Small intestine (tissue), 7 donors: ENCODE data around the gene NUDT21. TPM values are rescaled to one million over a fixed set of nuclear protein-coding genes. Genes with fewer than 3 reads are reported as not detected.

ENCODE experiments used
- DNase-seq, 2 donors: peaks; one replicate each; pipeline versions ENCODE4 v3.0.0 to v3.0.0-alpha.2; 2013
- FAIRE-seq: peaks from 2 replicates; lab custom pipeline; 2012; peaks lifted over from hg19 to GRCh38; lab: Jason Lieb, UNC
- H3K27ac ChIP-seq, 3 donors: one replicate each; pipeline ENCODE4 v1.5.1; 2013; ENCODE audit warnings: low read length in 2 of 3, mild to moderate bottlenecking in 2 of 3, control low read depth in 1 of 3, inconsistent platforms in 1 of 3, low read depth in 1 of 3, moderate library complexity in 1 of 3
- H3K27me3 ChIP-seq, 3 donors: one replicate each; pipeline ENCODE4 v1.6.1; 2013; ENCODE audit warnings: low read length in 3 of 3, inconsistent platforms in 1 of 3; ENCODE audit not compliant: control insufficient read depth in 3 of 3, insufficient read depth in 3 of 3
- H3K36me3 ChIP-seq, 3 donors: one replicate each; pipeline ENCODE4 v1.6.1; 2013; ENCODE audit warnings: low read length in 3 of 3, inconsistent platforms in 1 of 3, low read depth in 1 of 3, mild to moderate bottlenecking in 1 of 3, moderate library complexity in 1 of 3; ENCODE audit not compliant: control insufficient read depth in 3 of 3, insufficient read depth in 2 of 3
- H3K4me1 ChIP-seq, 3 donors: one replicate each; pipeline ENCODE4 v1.6.1; 2013; ENCODE audit warnings: low read length in 2 of 3, inconsistent platforms in 1 of 3, low read depth in 1 of 3, mild to moderate bottlenecking in 1 of 3, moderate library complexity in 1 of 3; ENCODE audit not compliant: control insufficient read depth in 3 of 3, insufficient read depth in 2 of 3
- H3K4me3 ChIP-seq, 3 donors: one replicate each; pipeline ENCODE4 v1.5.1; 2013; ENCODE audit warnings: low read length in 3 of 3, control low read depth in 1 of 3, inconsistent platforms in 1 of 3, low read depth in 1 of 3, mild to moderate bottlenecking in 1 of 3, moderate library complexity in 1 of 3
- H3K9me3 ChIP-seq, 2 donors: one replicate each; pipeline ENCODE4 v1.6.1; 2013; ENCODE audit warnings: low read depth in 1 of 2, low read length in 1 of 2; ENCODE audit not compliant: control insufficient read depth in 2 of 2, insufficient read depth in 1 of 2
- WGBS, 3 donors: extraction: QIAGEN DNeasy Blood & Tissue Kit; methylation state at CpG; one replicate each; pipeline ENCODE4 v1.1.7; 2013; 5-methylcytosine and 5-hydroxymethylcytosine counted together
- polyA plus RNA-seq, 4 donors: library from polyadenylated mRNA; stranded (reverse) in 3 of 4; unstranded in 1 of 4; fragments of 200-250 nt in 3 of 4; fragments of 120-200 nt in 1 of 4; gene quantifications; one replicate each; pipeline versions ENCODE4 v1.2.1 to v1.2.3, GENCODE V29; 2013
- donor health status: healthy with polysubstance abuse.
- donor health status: control.
- donor health status: control.
- donor health status: Bipolar disorder and iron deficiency.
- donor health status: healthy.

The NUDT21 gene
- polyA plus RNA-seq, 4 donors = 27.5 to 92.4 (median 51.0) TPM

DNA sequence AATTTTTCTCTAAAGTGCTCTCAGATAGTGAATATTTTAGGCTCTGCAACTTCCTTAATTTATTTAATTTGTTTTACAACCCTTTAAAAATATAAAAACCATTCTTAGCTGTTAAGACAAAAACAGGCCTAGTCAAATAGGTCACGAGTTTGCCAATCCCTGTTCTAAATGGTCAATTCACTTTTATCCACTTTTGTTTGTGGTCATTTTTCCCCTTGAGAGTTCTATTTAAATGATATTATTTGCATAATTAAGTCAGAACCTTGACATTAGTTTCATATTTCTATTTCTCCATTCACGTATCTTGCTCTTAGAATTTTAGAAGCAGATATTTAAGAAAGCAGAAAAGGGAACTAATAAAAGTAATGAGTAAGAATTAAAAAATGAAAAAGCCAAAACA lies 29.8 kb downstream of the NUDT21 start:
- no peak for DNase-seq
- peaks cover 0 to 2% (median 0%) of the 10 kb centered on the region in 3 donors for H3K36me3 ChIP-seq
- peaks cover 8 to 25% (median 14%) of the 10 kb centered on the region in 3 donors for H3K4me1 ChIP-seq
- H3K27ac ChIP-seq = no peak overlapping the region
- H3K27me3 ChIP-seq = no peaks in the 10 kb centered on the region
- no peak overlapping the region for H3K4me3 ChIP-seq
- H3K9me3 ChIP-seq = no peaks in the 10 kb centered on the region
- WGBS, 3 donors = 79 to 93% (median 86%) methylated on average over 2 of the region's 2 CpGs
- no peak for FAIRE-seq

DNA sequence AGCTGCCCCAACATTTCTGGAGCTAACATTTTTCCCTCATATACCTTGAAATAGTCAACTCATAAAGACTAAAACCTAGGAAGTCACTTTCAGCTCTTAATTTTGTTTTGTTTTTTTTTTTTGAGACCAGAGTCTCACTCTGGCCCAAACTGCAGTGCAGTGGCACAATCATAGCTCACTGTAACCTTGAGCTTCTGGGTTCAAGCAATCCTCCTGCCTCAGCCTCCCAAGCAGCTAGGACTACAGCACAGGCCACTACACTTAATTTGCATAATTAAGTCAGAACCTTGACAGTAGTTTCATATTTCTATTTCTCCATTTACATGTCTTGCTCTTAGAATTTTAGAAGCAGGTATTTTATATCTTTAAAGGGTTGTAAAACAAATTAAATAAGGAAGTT lies 30.5 kb downstream of the NUDT21 start:
- no peak overlapping the region for H3K4me3 ChIP-seq
- DNase-seq = no peak
- no peaks in the 10 kb centered on the region for H3K9me3 ChIP-seq
- no peaks in the 10 kb centered on the region for H3K27me3 ChIP-seq
- no peak for FAIRE-seq
- H3K36me3 ChIP-seq = peaks cover 0 to 2% (median 0%) of the 10 kb centered on the region in 3 donors
- peaks cover 8 to 31% (median 14%) of the 10 kb centered on the region in 3 donors for H3K4me1 ChIP-seq
- no peak overlapping the region for H3K27ac ChIP-seq

DNA sequence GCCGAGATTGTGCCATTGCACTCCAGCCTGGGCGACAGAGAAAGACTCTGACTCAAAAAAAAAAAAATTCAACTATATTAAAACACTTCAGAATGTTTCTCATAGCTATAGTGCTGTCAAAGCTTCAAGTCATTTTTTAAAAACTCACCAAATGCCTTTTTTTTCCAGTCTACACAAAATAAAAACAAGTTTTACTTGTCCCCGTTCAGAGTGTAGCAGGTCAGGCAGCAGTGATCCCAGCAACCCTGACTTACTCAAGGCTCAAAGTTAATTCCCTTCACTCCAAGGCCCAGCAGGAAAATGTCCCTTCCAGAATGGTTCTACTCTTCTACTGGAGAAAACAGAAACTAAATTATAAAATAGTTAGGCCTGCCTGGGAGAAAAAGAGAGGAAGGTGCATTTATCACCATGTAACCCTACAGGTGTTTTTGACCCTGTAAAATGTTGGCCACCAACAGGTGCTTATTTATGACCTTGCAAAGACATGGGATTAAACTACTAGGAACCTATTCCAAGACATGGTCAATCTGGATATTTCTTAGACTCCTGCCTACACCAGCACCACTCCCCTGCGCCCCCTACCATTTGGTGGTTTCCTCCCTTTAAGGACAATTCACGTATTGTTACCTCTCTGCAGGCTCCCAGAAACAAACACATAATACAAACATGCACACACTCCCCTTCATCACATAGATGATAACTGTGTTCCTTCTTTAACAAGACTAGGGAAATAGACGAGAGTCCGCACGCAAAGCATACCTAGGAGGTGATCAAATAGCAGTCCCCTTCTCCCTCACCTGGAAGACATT lies 31.2 kb downstream of the NUDT21 start:
- Histone ChIP-seq H3K4me3 (no peak overlapping the region), H3K27ac (peak overlapping the region in 1 of 3 donors; percentile 17), H3K4me1 (peaks cover 8 to 33% (median 14%) of the 10 kb centered on the region in 3 donors), H3K9me3 (no peaks in the 10 kb centered on the region), H3K36me3 (peaks cover 0 to 2% (median 0%) of the 10 kb centered on the region in 3 donors), H3K27me3 (no peaks in the 10 kb centered on the region)
- FAIRE-seq (no peak), DNase-seq (no peak)
- 81 to 85% (median 83%) methylated on average over 8 of the region's 8 CpGs for WGBS, 3 donors

DNA sequence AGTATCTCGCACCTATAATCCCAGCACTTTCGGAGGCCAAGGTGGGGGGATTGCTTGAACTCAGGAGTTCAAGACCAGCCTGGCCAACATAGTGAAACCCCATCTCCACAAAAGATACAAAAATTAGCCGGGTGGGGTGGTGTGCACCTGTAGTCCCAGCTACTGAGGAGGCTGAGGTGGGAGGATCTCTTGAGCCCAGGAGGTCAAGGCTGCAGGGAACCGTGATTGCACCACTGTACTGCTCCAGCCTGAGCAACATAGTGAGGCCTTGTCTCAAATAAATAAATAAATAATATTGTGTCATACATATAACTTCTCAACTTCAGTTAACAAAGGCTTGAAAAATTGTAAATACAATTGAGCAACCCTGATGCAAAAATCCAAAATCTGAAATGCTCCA lies 34.0 kb downstream of the NUDT21 start:
- DNase-seq (no peak), FAIRE-seq (no peak)
- Histone ChIP-seq H3K27me3 (no peaks in the 10 kb centered on the region), H3K27ac (no peak overlapping the region), H3K36me3 (peaks cover 4 to 8% (median 5%) of the 10 kb centered on the region in 3 donors), H3K4me1 (peaks cover 5 to 29% (median 5%) of the 10 kb centered on the region in 3 donors), H3K9me3 (no peaks in the 10 kb centered on the region), H3K4me3 (no peak overlapping the region)
- WGBS, 3 donors = 79 to 92% (median 85%) methylated on average over 4 of the region's 4 CpGs

DNA sequence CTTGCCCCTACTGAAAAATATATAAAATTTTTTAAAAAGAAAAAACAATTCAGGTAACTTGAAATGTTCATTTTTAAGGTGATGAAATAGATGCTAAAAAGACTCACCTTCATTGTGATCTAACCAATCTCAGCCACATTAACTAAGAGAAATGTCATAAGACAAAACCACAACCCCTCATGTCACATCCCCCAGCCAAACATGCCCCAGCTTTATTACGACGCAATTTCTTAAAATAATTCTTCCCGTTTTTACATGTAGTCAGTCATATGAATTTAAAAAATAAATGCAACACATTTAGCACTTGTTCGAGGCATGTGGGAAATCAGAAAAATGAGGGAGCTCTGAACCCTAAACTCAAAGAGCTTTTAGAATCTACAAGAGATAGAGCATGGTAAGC lies 35.3 kb downstream of the NUDT21 start:
- no peak for FAIRE-seq
- H3K9me3 ChIP-seq = no peaks in the 10 kb centered on the region
- WGBS, 3 donors = 77 to 92% (median 81%) methylated on average over 4 of the region's 4 CpGs

DNA sequence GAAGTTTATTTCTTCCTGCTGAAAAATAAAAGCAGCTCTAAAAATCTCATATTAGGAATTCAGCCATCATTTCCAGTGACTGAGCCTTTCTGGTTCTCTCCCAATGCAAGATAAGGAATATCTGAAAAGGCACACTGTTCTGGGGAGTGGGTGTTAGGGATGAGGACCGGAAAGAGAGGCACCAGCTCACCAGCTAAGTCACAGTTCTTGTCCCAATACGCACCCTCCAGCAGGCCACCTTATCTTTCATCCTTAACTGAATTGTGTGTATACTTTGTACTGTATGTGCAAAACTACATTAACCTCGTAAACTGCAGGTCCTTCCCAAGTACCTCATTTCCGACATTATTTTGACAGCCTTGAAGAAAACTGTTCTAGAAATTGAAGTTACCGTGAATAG lies 36.8 kb downstream of the NUDT21 start:
- WGBS, 3 donors = 44 to 72% (median 56%) methylated on average over 5 of the region's 5 CpGs
- Histone ChIP-seq H3K36me3 (peaks cover 5 to 16% (median 8%) of the 10 kb centered on the region in 3 donors), H3K4me1 (peaks cover 2 to 22% (median 6%) of the 10 kb centered on the region in 3 donors), H3K9me3 (no peaks in the 10 kb centered on the region), H3K27me3 (no peaks in the 10 kb centered on the region), H3K4me3 (no peak overlapping the region), H3K27ac (peak overlapping the region in 1 of 3 donors; percentile 13)
- FAIRE-seq (no peak), DNase-seq (peak; percentile 35 to 39)

More for the DNA sequence above, 35.3 kb downstream of the NUDT21 start:
- peaks cover 5 to 11% (median 8%) of the 10 kb centered on the region in 3 donors for H3K36me3 ChIP-seq
- no peak for DNase-seq
- no peaks in the 10 kb centered on the region for H3K27me3 ChIP-seq
- H3K27ac ChIP-seq = no peak overlapping the region
- no peak overlapping the region for H3K4me3 ChIP-seq
- peaks cover 2 to 25% (median 8%) of the 10 kb centered on the region in 3 donors for H3K4me1 ChIP-seq

DNA sequence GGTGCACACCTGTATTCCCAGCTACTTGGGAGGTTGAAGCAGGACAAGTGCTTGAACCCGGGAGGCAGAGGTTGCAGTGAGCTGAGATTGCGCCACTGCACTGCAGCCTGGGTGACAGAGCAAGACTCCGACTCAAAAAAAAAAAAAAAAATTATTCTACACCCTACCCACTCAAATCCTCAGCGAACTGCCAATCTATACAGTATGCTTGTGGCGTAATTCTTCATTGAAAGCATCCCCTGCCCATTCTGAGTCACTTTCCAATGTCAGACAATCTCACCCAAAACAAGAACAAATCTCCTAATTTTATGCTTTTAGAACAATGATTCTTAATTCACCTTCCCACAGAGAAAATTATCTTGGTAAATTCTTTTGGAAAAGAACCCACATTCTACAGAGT lies 37.8 kb downstream of the NUDT21 start:
- FAIRE-seq (no peak), DNase-seq (no peak)
- H3K27ac ChIP-seq = no peak overlapping the region
- H3K9me3 ChIP-seq = no peaks in the 10 kb centered on the region
- no peaks in the 10 kb centered on the region for H3K27me3 ChIP-seq
- H3K4me3 ChIP-seq = no peak overlapping the region
- H3K36me3 ChIP-seq = peaks cover 5 to 20% (median 9%) of the 10 kb centered on the region in 3 donors
- 85 to 93% (median 89%) methylated on average over 5 of the region's 5 CpGs for WGBS, 3 donors
- peaks cover 2 to 28% (median 6%) of the 10 kb centered on the region in 3 donors for H3K4me1 ChIP-seq

DNA sequence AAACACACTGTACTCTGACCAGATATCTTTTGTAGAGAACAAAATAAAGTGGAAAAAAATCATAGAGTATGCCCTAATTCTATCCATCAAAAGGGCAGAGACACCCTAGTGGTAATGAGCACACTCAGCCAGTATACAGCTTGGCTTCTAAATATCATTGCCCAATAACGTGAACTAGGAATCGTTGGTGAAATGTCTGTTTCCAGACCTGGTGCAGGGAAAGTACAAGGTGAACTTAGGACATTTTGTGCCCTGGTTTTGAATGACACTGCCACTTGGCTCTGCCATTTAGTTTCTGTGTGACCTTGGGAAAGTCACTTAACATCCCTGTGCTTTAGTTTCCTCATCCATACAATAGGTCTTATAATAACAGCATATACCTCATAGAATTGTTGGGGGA lies 39.5 kb downstream of the NUDT21 start:
- Histone ChIP-seq H3K27ac (no peak overlapping the region), H3K36me3 (peaks cover 5 to 23% (median 13%) of the 10 kb centered on the region in 3 donors), H3K4me1 (peaks cover 5 to 36% (median 10%) of the 10 kb centered on the region in 3 donors), H3K9me3 (no peaks in the 10 kb centered on the region), H3K27me3 (no peaks in the 10 kb centered on the region), H3K4me3 (no peak overlapping the region)
- DNase-seq (no peak), FAIRE-seq (no peak)
- WGBS, 3 donors = 87 to 94% (median 90%) methylated on average over 2 of the region's 2 CpGs
